AG09319 (cell line): ENCODE data around the gene C2CD3.

Source experiments
- DNase-seq: peaks from one replicate; pipeline ENCODE4 v3.0.0-alpha.2; 2010; ENCODE audit warnings: low read depth; ENCODE audit errors: extremely low read depth
- CTCF ChIP-seq: IDR thresholded peaks from 2 replicates; pipeline ENCODE4 v1.5.1; 2011; ENCODE audit warnings: low read depth, mild to moderate bottlenecking, inconsistent platforms, low read length, moderate library complexity

C2CD3 gene

GRCh38 chr11:74170694-74171629 is at the start of gene C2CD3, which contains the start of gene PPME1:
C2CD3 (minus strand) TSS chr11:74171002; CDS start chr11:74170792, 210 bp downstream.
PPME1 (plus strand) TSS chr11:74171289; CDS start chr11:74171422, 133 bp downstream.
- TF ChIP-seq CTCF: peak; percentile 54
- peak; percentile 99 for DNase-seq

- no peak for DNase-seq
- no peak for TF ChIP-seq CTCF
Observed at GRCh38 chr11:74220376-74220775, 49.6 kb upstream of the C2CD3 start.

- no peak for TF ChIP-seq CTCF
- no peak for DNase-seq
Observed at GRCh38 chr11:74212533-74212932, 41.7 kb upstream of the C2CD3 start.

- DNase-seq: no peak
- TF ChIP-seq CTCF: no peak
Observed at GRCh38 chr11:74208507-74208906, 37.7 kb upstream of the C2CD3 start.

GRCh38 chr11:74206746-74207145 is 35.9 kb upstream of the C2CD3 start:
- no peak for TF ChIP-seq CTCF
- no peak for DNase-seq

- no peak for TF ChIP-seq CTCF
- DNase-seq: no peak
Observed at GRCh38 chr11:74205181-74205580, 34.4 kb upstream of the C2CD3 start.

GRCh38 chr11:74204701-74205100 is 33.9 kb upstream of the C2CD3 start:
- no peak for DNase-seq
- no peak for TF ChIP-seq CTCF
